Liver (tissue), 9 donors: Measurements from ENCODE around the gene GLIS1. TPM values are rescaled to one million over a fixed set of nuclear protein-coding genes. Genes with fewer than 3 reads are reported as not detected.

Source experiments
- DNase-seq: peaks from one replicate; pipeline ENCODE4 v3.0.0-alpha.2; 2017; ENCODE audit warnings: low spot score
- H3K27ac ChIP-seq, 2 donors: one replicate each; pipeline ENCODE4 v1.7.0; 2013; ENCODE audit warnings: inconsistent platforms in 2 of 2, low read length in 2 of 2, control low read depth in 1 of 2, low read depth in 1 of 2, mild to moderate bottlenecking in 1 of 2
- H3K27me3 ChIP-seq, 4 donors: one replicate each; pipeline versions ENCODE4 v1.6.1 to v1.7.0; 2013; ENCODE audit warnings: low read length in 3 of 4, inconsistent platforms in 1 of 4, mild to moderate bottlenecking in 1 of 4, moderate library complexity in 1 of 4; ENCODE audit not compliant: control insufficient read depth in 4 of 4, insufficient read depth in 4 of 4
- H3K36me3 ChIP-seq, 4 donors: one replicate each; pipeline versions ENCODE4 v1.6.1 to v1.7.0; 2013; ENCODE audit warnings: low read length in 3 of 4, mild to moderate bottlenecking in 3 of 4, low read depth in 1 of 4, moderate library complexity in 1 of 4; ENCODE audit not compliant: control insufficient read depth in 4 of 4, insufficient read depth in 3 of 4
- H3K4me1 ChIP-seq, 4 donors: one replicate each; pipeline versions ENCODE4 v1.6.1 to v1.7.0; 2013; ENCODE audit warnings: low read length in 3 of 4, mild to moderate bottlenecking in 3 of 4, moderate library complexity in 1 of 4; ENCODE audit not compliant: control insufficient read depth in 4 of 4, insufficient read depth in 4 of 4
- H3K4me3 ChIP-seq, 3 donors: one replicate each; pipeline versions ENCODE4 v1.6.1 to v1.7.0; 2013; ENCODE audit warnings: low read length in 3 of 3, control low read depth in 1 of 3, low read depth in 1 of 3, mild to moderate bottlenecking in 1 of 3
- H3K9ac ChIP-seq, 2 donors: one replicate each; pipeline ENCODE4 v1.7.0; 2013; ENCODE audit warnings: low read length in 2 of 2, mild to moderate bottlenecking in 2 of 2, moderate library complexity in 2 of 2, control low read depth in 1 of 2, low read depth in 1 of 2
- H3K9me3 ChIP-seq, 4 donors: one replicate each; pipeline versions ENCODE4 v1.6.1 to v1.7.0; 2013; ENCODE audit warnings: low read length in 3 of 4; ENCODE audit not compliant: control insufficient read depth in 4 of 4
- EGR1 ChIP-seq, 2 donors: IDR thresholded peaks; 2 replicates each; pipeline ENCODE4 v1.6.1; 2016 to 2018; ENCODE audit warnings: antibody characterized with exemption in 2 of 2, low read depth in 2 of 2
- FOXA1 ChIP-seq: IDR thresholded peaks from 2 replicates; pipeline ENCODE4 v1.6.1; 2016; ENCODE audit warnings: antibody characterized with exemption
- GABPA ChIP-seq, 2 donors: IDR thresholded peaks in 1 of 2; conservative IDR thresholded peaks in 1 of 2; 2 replicates each; pipeline ENCODE4 v1.6.1; 2016; ENCODE audit warnings: antibody characterized with exemption in 2 of 2, mild to moderate bottlenecking in 1 of 2, moderate library complexity in 1 of 2
- HNF4A ChIP-seq, 2 donors: conservative IDR thresholded peaks; 2 replicates each; pipeline ENCODE4 v1.6.1; 2016; ENCODE audit warnings: antibody characterized with exemption in 2 of 2, mild to moderate bottlenecking in 2 of 2
- HNF4G ChIP-seq: IDR thresholded peaks from 2 replicates; pipeline ENCODE4 v1.6.1; 2016; ENCODE audit warnings: antibody characterized with exemption
- JUND ChIP-seq, 2 donors: IDR thresholded peaks; 2 replicates each; pipeline ENCODE4 v1.6.1; 2016; ENCODE audit warnings: antibody characterized with exemption in 2 of 2
- NR2F2 ChIP-seq: IDR thresholded peaks from 2 replicates; pipeline ENCODE4 v1.6.1; 2016; ENCODE audit warnings: antibody characterized with exemption
- RAD21 ChIP-seq, 2 donors: IDR thresholded peaks; 2 replicates each; pipeline ENCODE4 v1.6.1; 2016; ENCODE audit warnings: antibody characterized with exemption in 2 of 2, mild to moderate bottlenecking in 2 of 2
- RXRA ChIP-seq, 2 donors: IDR thresholded peaks; 2 replicates each; pipeline ENCODE4 v1.6.1; 2017 to 2018; ENCODE audit warnings: antibody characterized with exemption in 2 of 2, mild to moderate bottlenecking in 1 of 2
- SP1 ChIP-seq: IDR thresholded peaks from 2 replicates; pipeline ENCODE4 v1.6.1; 2018; ENCODE audit warnings: antibody characterized with exemption, mild to moderate bottlenecking
- TAF1 ChIP-seq: conservative IDR thresholded peaks from 2 replicates; pipeline ENCODE4 v1.6.1; 2016; ENCODE audit warnings: antibody characterized with exemption, mild to moderate bottlenecking
- YY1 ChIP-seq: IDR thresholded peaks from 2 replicates; pipeline ENCODE4 v1.6.1; 2016; ENCODE audit warnings: antibody characterized with exemption, mild to moderate bottlenecking
- WGBS: extraction: QIAGEN DNeasy Blood & Tissue Kit; methylation state at CpG from one replicate; pipeline ENCODE4 v1.1.7; 2013; 5-methylcytosine and 5-hydroxymethylcytosine counted together
- polyA plus RNA-seq, 2 donors: library from polyadenylated mRNA; stranded (reverse) in 1 of 2; unstranded in 1 of 2; fragments of 200-250 nt in 1 of 2; fragments of >200 nt in 1 of 2; fragmentation: Nextera tagmentation in 1 of 2; extraction: Ambion mirVana in 1 of 2; gene quantifications; one replicate each; pipeline versions ENCODE4 v1.2.1 to v1.2.3, GENCODE V29; 2013 to 2015
- total RNA-seq, 2 donors: library from RNA; depleted of rRNA; stranded (reverse); fragments of >200 nt; gene quantifications; one replicate each; pipeline ENCODE4 v1.2.3, GENCODE V29; 2014
- TF ChIP-seq, protein P1 (sequence below): IDR thresholded peaks from 2 replicates; pipeline ENCODE4 v1.6.1; 2016; ENCODE audit warnings: antibody characterized with exemption
- TF ChIP-seq, protein P2 (sequence below): IDR thresholded peaks from 2 replicates; pipeline ENCODE4 v1.6.1; 2016; ENCODE audit warnings: antibody characterized with exemption
- TF ChIP-seq, protein P3 (sequence below): fragments of 150-350 bp; IDR thresholded peaks from 2 replicates; pipeline ENCODE4 v1.5.1; 2017; ENCODE audit warnings: improper control_type of control experiment, low read depth, low read length; ENCODE audit not compliant: missing input control
- TF ChIP-seq, protein P4 (sequence below): IDR thresholded peaks from 2 replicates; pipeline ENCODE4 v1.6.1; 2016; ENCODE audit warnings: antibody characterized with exemption
- TF ChIP-seq, protein P5 (sequence below): IDR thresholded peaks from 2 replicates; pipeline ENCODE4 v1.6.1; 2016; ENCODE audit warnings: antibody characterized with exemption, mild to moderate bottlenecking
- donor health status: healthy.
- donor health status: healthy.
- donor health status: healthy.
- donor health status: healthy.
- donor health status: healthy.

The GLIS1 gene
- total and polyA plus RNA-seq, 4 donors, result under 0.01 to 0.05 TPM; not detected in 2

DNA sequence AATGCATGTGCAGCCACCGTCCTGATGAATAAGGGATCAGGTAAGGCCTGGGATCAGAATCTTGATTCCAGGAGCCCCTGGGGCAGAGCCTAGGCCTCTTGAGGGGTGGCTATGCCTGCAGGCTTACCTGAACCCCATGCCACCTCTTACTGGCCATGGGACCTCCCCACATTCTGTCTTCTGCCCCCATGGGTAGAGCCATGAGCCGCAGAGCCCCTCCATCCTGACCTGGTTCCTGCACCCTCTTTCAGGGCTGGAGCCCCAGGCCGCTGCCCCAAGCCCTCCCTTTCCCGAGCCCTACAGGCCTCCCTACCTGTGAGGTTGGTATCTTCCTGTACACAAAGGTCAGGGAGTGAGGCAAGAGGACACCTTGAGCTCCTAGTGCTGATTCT is 159.0 kb downstream of the GLIS1 start:
- H3K9me3 ChIP-seq, result no peaks in the 10 kb centered on the region
- H3K36me3 ChIP-seq, result no peaks in the 10 kb centered on the region
- no peak for DNase-seq
- no peak overlapping the region for H3K27ac ChIP-seq
- H3K27me3 ChIP-seq, result no peaks in the 10 kb centered on the region
- H3K4me1 ChIP-seq, result no peaks in the 10 kb centered on the region
- 94% methylated on average over 4 of the region's 4 CpGs for WGBS
- no peak overlapping the region for H3K9ac ChIP-seq
- H3K4me3 ChIP-seq, result no peak overlapping the region
- TF ChIP-seq, protein P1, sequence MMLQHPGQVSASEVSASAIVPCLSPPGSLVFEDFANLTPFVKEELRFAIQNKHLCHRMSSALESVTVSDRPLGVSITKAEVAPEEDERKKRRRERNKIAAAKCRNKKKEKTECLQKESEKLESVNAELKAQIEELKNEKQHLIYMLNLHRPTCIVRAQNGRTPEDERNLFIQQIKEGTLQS, result no peak
- TF ChIP-seq HNF4A (conservative IDR thresholded peaks at IDR 0.05), result no peak
- no peak for TF ChIP-seq EGR1 (IDR thresholded peaks at IDR 0.05; ENCODE audit: low read depth in 2 of 2)
- no peak for TF ChIP-seq TAF1
- TF ChIP-seq SP1, result no peak
- TF ChIP-seq RXRA (IDR thresholded peaks at IDR 0.05), result no peak
- TF ChIP-seq, protein P2, sequence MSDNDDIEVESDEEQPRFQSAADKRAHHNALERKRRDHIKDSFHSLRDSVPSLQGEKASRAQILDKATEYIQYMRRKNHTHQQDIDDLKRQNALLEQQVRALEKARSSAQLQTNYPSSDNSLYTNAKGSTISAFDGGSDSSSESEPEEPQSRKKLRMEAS, result no peak
- TF ChIP-seq GABPA (IDR thresholded peaks at IDR 0.05 in 1 of 2, conservative IDR thresholded peaks at IDR 0.05 in 1 of 2), result no peak
- no peak for TF ChIP-seq YY1
- TF ChIP-seq JUND (IDR thresholded peaks at IDR 0.05), result no peak
- TF ChIP-seq RAD21 (IDR thresholded peaks at IDR 0.05), result no peak
- TF ChIP-seq NR2F2, result no peak

DNA sequence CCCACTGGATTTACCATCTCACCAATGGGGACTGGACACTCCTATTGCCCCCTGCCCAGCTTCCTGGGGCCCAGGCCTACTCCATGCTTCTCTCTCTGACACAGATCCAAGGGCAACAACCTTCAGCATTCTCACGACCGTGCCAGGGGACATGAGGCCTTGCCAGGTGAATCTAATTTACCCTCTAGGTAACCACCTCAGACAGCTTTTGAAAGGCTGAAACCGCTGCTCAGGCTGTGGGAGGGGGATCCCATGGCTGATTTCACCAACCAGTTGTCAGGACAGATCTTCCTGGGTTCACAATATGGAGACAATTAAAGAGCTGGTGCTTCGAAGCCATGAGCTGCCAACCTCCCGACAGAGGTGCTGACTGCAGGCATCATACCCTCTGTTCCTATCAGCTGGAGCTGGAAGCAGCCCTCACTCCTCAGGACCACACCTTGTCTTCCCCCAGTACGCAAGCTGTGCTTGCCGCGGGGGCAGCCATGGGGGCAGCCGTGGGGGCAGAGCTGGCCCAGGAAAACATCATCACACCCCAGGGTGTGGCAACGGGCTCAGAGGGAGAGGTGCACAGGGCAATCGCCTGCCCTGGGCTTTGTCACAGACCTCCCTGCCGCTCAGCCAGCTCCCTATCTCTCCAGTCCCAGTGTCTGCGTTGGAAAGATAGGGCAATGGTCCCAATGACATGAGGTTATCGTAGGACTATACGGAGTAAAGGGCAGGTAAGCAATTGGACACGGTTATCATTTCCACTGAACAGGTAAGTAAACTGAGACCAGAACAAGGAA is 159.5 kb downstream of the GLIS1 start:
- no peak overlapping the region for H3K27ac ChIP-seq
- H3K4me3 ChIP-seq, result no peak overlapping the region
- no peaks in the 10 kb centered on the region for H3K4me1 ChIP-seq
- TF ChIP-seq HNF4A (conservative IDR thresholded peaks at IDR 0.05), result no peak
- TF ChIP-seq, protein P2, result no peak
- no peak for TF ChIP-seq FOXA1
- TF ChIP-seq NR2F2, result no peak
- TF ChIP-seq RAD21 (IDR thresholded peaks at IDR 0.05), result no peak
- no peak for DNase-seq
- no peaks in the 10 kb centered on the region for H3K27me3 ChIP-seq
- H3K9ac ChIP-seq, result no peak overlapping the region
- H3K9me3 ChIP-seq, result no peaks in the 10 kb centered on the region
- no peaks in the 10 kb centered on the region for H3K36me3 ChIP-seq
- 78% methylated on average over 16 of the region's 16 CpGs for WGBS

DNA sequence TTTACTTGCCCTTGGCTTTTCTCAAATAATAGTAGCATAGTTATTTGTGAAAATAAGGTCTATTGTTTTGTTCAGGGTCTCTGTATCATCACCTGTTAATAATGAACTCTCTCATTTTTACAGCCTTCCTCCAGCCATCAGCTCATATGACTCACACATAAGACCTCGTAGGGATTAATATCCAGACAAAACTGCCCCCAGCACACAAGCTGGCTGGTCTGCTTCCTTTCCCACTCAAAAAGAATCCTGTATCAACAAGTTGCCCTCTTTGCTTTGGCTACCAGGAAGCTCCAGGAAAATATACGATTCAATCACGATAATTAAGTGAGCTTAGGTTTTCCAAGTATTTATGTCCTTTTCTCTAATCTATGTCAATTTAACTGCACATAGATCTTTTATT is 160.6 kb downstream of the GLIS1 start:
- TF ChIP-seq TAF1 (no peak), JUND (IDR thresholded peaks at IDR 0.05) (no peak), HNF4G (no peak), YY1 (no peak), RAD21 (IDR thresholded peaks at IDR 0.05) (no peak), FOXA1 (no peak), RXRA (IDR thresholded peaks at IDR 0.05) (no peak), NR2F2 (no peak)
- TF ChIP-seq, protein P3, sequence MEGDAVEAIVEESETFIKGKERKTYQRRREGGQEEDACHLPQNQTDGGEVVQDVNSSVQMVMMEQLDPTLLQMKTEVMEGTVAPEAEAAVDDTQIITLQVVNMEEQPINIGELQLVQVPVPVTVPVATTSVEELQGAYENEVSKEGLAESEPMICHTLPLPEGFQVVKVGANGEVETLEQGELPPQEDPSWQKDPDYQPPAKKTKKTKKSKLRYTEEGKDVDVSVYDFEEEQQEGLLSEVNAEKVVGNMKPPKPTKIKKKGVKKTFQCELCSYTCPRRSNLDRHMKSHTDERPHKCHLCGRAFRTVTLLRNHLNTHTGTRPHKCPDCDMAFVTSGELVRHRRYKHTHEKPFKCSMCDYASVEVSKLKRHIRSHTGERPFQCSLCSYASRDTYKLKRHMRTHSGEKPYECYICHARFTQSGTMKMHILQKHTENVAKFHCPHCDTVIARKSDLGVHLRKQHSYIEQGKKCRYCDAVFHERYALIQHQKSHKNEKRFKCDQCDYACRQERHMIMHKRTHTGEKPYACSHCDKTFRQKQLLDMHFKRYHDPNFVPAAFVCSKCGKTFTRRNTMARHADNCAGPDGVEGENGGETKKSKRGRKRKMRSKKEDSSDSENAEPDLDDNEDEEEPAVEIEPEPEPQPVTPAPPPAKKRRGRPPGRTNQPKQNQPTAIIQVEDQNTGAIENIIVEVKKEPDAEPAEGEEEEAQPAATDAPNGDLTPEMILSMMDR, result no peak
- TF ChIP-seq, protein P4, sequence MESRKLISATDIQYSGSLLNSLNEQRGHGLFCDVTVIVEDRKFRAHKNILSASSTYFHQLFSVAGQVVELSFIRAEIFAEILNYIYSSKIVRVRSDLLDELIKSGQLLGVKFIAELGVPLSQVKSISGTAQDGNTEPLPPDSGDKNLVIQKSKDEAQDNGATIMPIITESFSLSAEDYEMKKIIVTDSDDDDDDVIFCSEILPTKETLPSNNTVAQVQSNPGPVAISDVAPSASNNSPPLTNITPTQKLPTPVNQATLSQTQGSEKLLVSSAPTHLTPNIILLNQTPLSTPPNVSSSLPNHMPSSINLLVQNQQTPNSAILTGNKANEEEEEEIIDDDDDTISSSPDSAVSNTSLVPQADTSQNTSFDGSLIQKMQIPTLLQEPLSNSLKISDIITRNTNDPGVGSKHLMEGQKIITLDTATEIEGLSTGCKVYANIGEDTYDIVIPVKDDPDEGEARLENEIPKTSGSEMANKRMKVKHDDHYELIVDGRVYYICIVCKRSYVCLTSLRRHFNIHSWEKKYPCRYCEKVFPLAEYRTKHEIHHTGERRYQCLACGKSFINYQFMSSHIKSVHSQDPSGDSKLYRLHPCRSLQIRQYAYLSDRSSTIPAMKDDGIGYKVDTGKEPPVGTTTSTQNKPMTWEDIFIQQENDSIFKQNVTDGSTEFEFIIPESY, result no peak
- TF ChIP-seq, protein P5, sequence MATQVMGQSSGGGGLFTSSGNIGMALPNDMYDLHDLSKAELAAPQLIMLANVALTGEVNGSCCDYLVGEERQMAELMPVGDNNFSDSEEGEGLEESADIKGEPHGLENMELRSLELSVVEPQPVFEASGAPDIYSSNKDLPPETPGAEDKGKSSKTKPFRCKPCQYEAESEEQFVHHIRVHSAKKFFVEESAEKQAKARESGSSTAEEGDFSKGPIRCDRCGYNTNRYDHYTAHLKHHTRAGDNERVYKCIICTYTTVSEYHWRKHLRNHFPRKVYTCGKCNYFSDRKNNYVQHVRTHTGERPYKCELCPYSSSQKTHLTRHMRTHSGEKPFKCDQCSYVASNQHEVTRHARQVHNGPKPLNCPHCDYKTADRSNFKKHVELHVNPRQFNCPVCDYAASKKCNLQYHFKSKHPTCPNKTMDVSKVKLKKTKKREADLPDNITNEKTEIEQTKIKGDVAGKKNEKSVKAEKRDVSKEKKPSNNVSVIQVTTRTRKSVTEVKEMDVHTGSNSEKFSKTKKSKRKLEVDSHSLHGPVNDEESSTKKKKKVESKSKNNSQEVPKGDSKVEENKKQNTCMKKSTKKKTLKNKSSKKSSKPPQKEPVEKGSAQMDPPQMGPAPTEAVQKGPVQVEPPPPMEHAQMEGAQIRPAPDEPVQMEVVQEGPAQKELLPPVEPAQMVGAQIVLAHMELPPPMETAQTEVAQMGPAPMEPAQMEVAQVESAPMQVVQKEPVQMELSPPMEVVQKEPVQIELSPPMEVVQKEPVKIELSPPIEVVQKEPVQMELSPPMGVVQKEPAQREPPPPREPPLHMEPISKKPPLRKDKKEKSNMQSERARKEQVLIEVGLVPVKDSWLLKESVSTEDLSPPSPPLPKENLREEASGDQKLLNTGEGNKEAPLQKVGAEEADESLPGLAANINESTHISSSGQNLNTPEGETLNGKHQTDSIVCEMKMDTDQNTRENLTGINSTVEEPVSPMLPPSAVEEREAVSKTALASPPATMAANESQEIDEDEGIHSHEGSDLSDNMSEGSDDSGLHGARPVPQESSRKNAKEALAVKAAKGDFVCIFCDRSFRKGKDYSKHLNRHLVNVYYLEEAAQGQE, result no peak
- TF ChIP-seq, protein P1, result no peak
- TF ChIP-seq, protein P2, result no peak
- no peaks in the 10 kb centered on the region for H3K4me1 ChIP-seq
- H3K4me3 ChIP-seq, result no peak overlapping the region
- H3K27ac ChIP-seq, result no peak overlapping the region
- no peak overlapping the region for H3K9ac ChIP-seq
- H3K36me3 ChIP-seq, result no peaks in the 10 kb centered on the region
- whole genome bisulfite sequencing, result 88% methylated on average over 3 of the region's 3 CpGs
- H3K9me3 ChIP-seq, result no peaks in the 10 kb centered on the region
- no peak for DNase-seq
- H3K27me3 ChIP-seq, result no peaks in the 10 kb centered on the region
